Embryonic facial prominence (tissue), 1 donor: ENCODE data around the gene CTNNA3.
"Not testable (repeated sequence)": the region's sequence is repeated elsewhere in the genome, so short reads cannot be mapped to it uniquely, and the experiment has no call there.

ENCODE experiments used
- DNase-seq: peaks from one replicate; pipeline ENCODE4 v3.0.0-alpha.2; 2016; ENCODE audit errors: extremely low spot score

Gene CTNNA3

GRCh38 chr10:67602268-67602950 is 93.6 kb downstream of the CTNNA3 start:
- DNase-seq = no peak

GRCh38 chr10:67599597-67599996 is 96.4 kb downstream of the CTNNA3 start:
- no peak for DNase-seq

- no peak for DNase-seq
Measured at GRCh38 chr10:67596641-67597040, 99.4 kb downstream of the CTNNA3 start.

GRCh38 chr10:67587771-67588170 is 108.2 kb downstream of the CTNNA3 start:
- no peak for DNase-seq

GRCh38 chr10:67575532-67575931 is 120.5 kb downstream of the CTNNA3 start:
- DNase-seq = no peak

GRCh38 chr10:67573484-67573883 is 122.5 kb downstream of the CTNNA3 start:
- no peak for DNase-seq

GRCh38 chr10:67571503-67571902 is 124.5 kb downstream of the CTNNA3 start:
- DNase-seq = no peak

- DNase-seq = not testable (repeated sequence)
Measured at GRCh38 chr10:67558311-67558710, 137.7 kb downstream of the CTNNA3 start.

- no peak for DNase-seq
Measured at GRCh38 chr10:67553254-67553653, 142.7 kb downstream of the CTNNA3 start.

- DNase-seq = no peak
Measured at GRCh38 chr10:67550838-67551402, 145.1 kb downstream of the CTNNA3 start.

GRCh38 chr10:67550046-67550445 is 145.9 kb downstream of the CTNNA3 start:
- no peak for DNase-seq

- DNase-seq = no peak
Measured at GRCh38 chr10:67549390-67549789, 146.6 kb downstream of the CTNNA3 start.

- no peak for DNase-seq
Measured at GRCh38 chr10:67541411-67541810, 154.6 kb downstream of the CTNNA3 start.

- no peak for DNase-seq
Measured at GRCh38 chr10:67539312-67539711, 156.7 kb downstream of the CTNNA3 start.

- no peak for DNase-seq
Measured at GRCh38 chr10:67537906-67538305, 158.1 kb downstream of the CTNNA3 start.

GRCh38 chr10:67533376-67533775 is 162.6 kb downstream of the CTNNA3 start:
- no peak for DNase-seq

- DNase-seq = not testable (repeated sequence)
Measured at GRCh38 chr10:67530990-67531389, 165.0 kb downstream of the CTNNA3 start.

GRCh38 chr10:67527351-67527750 is 168.6 kb downstream of the CTNNA3 start:
- no peak for DNase-seq

GRCh38 chr10:67521546-67521945 is 174.4 kb downstream of the CTNNA3 start:
- no peak for DNase-seq

- peak; percentile 78 for DNase-seq
Measured at GRCh38 chr10:67520924-67521520, 175.0 kb downstream of the CTNNA3 start.

- no peak for DNase-seq
Measured at GRCh38 chr10:67519434-67519833, 176.6 kb downstream of the CTNNA3 start.

GRCh38 chr10:67518756-67519155 is 177.2 kb downstream of the CTNNA3 start:
- DNase-seq = no peak

- no peak for DNase-seq
Measured at GRCh38 chr10:67518043-67518442, 178.0 kb downstream of the CTNNA3 start.
